ENCODE measurements around the gene ZFP36L1.

DNA sequence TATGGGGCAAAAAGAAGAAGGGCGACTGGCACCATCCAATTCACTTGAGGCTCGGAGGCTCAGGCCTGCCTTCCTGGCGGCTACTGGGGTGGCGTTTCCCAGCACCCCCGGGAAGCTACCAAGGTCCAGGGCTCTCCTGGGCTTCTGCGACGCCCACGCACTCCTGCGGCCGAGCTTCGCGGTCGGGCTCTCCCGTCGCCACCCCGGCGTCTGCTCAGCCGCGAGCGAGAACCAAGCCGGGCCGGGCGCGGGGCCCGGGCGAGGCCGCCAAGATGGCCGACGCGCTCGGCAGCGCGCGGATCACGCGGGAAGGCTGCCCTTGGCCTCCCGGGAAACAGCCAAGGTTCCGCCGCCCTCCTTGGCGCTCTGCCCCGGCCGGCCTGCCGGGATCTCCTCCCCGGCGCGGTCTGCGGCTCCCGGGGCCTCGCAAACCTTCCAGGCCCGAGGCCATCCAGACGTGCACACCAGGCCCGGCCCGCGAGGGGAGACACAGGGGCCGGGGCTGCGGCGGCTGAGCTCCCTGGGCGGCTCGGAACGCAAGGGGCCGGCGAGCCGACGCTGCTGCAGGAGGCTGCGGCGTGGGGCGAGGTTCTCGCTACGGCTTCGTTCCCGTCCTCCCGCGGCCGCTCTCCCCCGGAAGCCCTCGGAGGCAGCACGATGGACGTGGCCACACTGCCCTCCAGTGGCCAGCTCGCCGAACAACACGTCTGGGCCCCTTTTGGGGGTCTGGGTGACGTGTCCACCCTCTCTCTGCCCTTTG is 23.5 kb upstream of the ZFP36L1 start:
- TF ChIP-seq, protein P1, sequence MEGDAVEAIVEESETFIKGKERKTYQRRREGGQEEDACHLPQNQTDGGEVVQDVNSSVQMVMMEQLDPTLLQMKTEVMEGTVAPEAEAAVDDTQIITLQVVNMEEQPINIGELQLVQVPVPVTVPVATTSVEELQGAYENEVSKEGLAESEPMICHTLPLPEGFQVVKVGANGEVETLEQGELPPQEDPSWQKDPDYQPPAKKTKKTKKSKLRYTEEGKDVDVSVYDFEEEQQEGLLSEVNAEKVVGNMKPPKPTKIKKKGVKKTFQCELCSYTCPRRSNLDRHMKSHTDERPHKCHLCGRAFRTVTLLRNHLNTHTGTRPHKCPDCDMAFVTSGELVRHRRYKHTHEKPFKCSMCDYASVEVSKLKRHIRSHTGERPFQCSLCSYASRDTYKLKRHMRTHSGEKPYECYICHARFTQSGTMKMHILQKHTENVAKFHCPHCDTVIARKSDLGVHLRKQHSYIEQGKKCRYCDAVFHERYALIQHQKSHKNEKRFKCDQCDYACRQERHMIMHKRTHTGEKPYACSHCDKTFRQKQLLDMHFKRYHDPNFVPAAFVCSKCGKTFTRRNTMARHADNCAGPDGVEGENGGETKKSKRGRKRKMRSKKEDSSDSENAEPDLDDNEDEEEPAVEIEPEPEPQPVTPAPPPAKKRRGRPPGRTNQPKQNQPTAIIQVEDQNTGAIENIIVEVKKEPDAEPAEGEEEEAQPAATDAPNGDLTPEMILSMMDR (conservative IDR thresholded peaks at IDR 0.05; ENCODE audit: low read depth, low read length), result peak; percentile 96
- TF ChIP-seq EZH2 (IDR thresholded peaks at IDR 0.05; ENCODE audit: borderline replicate concordance, low read depth, low read length, poor library complexity, severe bottlenecking), result no peak
